ENCODE measurements around the gene UCP2. TPM values are rescaled to one million over a fixed set of nuclear protein-coding genes. Genes with fewer than 3 reads are reported as not detected.

Gene UCP2
- total RNA-seq, 4 donors from 2014 or later: 9.8 to 27.3 (median 12.9) TPM

DNA sequence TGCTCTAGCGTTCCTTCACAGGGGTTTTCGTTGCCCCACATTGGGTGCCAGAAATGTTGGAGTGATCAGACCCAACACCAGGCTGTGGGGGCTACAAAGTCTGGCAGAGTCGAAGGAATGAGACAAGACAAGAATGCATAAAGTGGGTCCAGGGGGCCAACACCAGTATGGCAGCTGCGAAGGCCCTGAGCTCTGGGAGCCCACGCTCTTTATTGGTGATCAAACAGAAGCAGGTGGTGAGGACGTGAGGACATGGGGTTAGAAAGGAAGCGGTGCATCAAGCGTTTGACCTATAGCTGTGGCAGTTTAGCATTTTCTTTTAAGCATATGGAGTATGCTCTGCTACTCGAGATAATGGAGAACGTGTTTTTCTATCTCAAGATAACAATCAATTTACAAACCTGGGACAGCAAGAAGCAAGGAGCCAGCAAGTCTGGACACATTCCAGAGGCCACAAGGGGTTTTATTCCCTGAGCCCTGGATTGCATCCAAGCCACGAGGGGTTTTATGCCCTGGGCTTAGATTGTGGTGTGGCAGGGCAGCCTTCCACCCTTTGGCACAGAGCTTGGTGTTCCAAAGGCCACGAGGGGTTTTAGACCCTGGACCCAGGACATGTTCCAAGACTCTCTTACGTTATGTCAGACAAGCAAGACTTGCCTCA lies 35.7 kb downstream of the UCP2 start:
- Histone ChIP-seq H3K27ac (no peak overlapping the region), H3K4me1 (no peaks in the 10 kb centered on the region), H3K27me3 (no peaks in the 10 kb centered on the region), H3K36me3 (no peaks in the 10 kb centered on the region), H3K4me3 (no peak overlapping the region), H3K9me3 (no peaks in the 10 kb centered on the region)
- 75% methylated on average over 12 of the region's 13 CpGs for WGBS
- TF ChIP-seq EP300 (IDR thresholded peaks at IDR 0.05): no peak
- DNase-seq (ENCODE audit: low spot score in 2 of 2): peak in 1 of 2 donors; percentile 43

DNA sequence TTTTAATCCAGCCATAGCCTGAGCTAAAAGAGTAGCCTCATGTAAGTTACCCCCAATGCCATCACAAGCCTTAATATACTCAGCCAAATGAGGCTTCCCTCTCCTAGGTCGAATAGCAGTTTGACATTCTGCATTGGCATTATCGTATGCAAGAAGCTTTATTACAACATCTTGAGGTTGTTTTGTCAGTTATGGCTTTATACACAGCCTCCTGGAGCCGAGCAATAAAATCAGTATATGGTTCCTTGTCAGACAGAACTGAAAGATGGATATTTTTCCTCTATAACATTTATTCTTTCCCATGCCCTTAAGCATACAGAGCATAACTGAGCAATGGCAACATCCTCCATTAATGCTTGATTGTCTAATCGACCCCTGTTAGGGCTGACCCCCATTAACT lies 37.2 kb downstream of the UCP2 start:
- Histone ChIP-seq H3K27ac (no peak overlapping the region), H3K9me3 (no peaks in the 10 kb centered on the region), H3K27me3 (no peaks in the 10 kb centered on the region), H3K4me3 (no peak overlapping the region), H3K4me1 (no peaks in the 10 kb centered on the region), H3K36me3 (no peaks in the 10 kb centered on the region)
- 73% methylated on average over 4 of the region's 4 CpGs for WGBS
- DNase-seq (ENCODE audit: low spot score in 2 of 2): no peak
- TF ChIP-seq POLR2AphosphoS5 (IDR thresholded peaks at IDR 0.05): no peak
- TF ChIP-seq EP300 (IDR thresholded peaks at IDR 0.05): no peak
- TF ChIP-seq POLR2A (IDR thresholded peaks at IDR 0.05): no peak
- no peak for TF ChIP-seq CTCF (IDR thresholded peaks at IDR 0.05)

DNA sequence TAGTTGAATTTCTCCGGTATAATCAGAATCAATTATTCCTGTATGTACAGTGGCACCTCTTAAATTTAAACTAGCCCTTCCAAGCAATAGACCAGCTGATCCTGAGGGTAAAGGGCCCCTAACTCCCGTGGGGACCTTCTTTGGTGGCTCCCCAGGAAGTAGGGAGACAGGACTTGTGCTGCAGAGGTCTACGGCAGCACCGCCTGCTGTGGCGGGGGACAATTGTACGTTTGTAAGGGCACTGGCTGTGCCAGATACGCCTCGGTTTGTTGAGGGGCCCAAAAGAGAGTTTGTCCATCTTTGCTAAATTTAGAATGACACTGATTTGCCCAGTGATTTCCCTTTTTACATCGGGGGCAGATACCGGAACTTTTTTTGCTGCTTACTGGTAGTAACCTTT lies 37.7 kb downstream of the UCP2 start:
- peak in 1 of 2 donors; percentile 34 for DNase-seq (ENCODE audit: low spot score in 2 of 2)
- TF ChIP-seq POLR2AphosphoS5 (IDR thresholded peaks at IDR 0.05) (no peak), POLR2A (IDR thresholded peaks at IDR 0.05) (no peak), EP300 (IDR thresholded peaks at IDR 0.05) (no peak), CTCF (IDR thresholded peaks at IDR 0.05) (no peak)
- Histone ChIP-seq H3K27me3 (no peaks in the 10 kb centered on the region), H3K4me3 (no peak overlapping the region), H3K4me1 (no peaks in the 10 kb centered on the region), H3K36me3 (no peaks in the 10 kb centered on the region), H3K9me3 (no peaks in the 10 kb centered on the region), H3K27ac (no peak overlapping the region)
- 79% methylated on average over 10 of the region's 10 CpGs for WGBS

- H3K27me3 ChIP-seq: no peaks in the 10 kb centered on the region
- WGBS: 51% methylated on average over 6 of the region's 6 CpGs
- no peak overlapping the region for H3K27ac ChIP-seq
- H3K36me3 ChIP-seq: no peaks in the 10 kb centered on the region
- no peak for DNase-seq (ENCODE audit: low spot score in 2 of 2)
- H3K4me3 ChIP-seq: no peak overlapping the region
- H3K4me1 ChIP-seq: no peaks in the 10 kb centered on the region
- no peak for TF ChIP-seq EP300 (IDR thresholded peaks at IDR 0.05)
- TF ChIP-seq CTCF (IDR thresholded peaks at IDR 0.05): no peak
- TF ChIP-seq POLR2AphosphoS5 (IDR thresholded peaks at IDR 0.05): no peak
- no peaks in the 10 kb centered on the region for H3K9me3 ChIP-seq
Observed at GRCh38 chr11:73944085-73944484, 38.6 kb downstream of the UCP2 start.

DNA sequence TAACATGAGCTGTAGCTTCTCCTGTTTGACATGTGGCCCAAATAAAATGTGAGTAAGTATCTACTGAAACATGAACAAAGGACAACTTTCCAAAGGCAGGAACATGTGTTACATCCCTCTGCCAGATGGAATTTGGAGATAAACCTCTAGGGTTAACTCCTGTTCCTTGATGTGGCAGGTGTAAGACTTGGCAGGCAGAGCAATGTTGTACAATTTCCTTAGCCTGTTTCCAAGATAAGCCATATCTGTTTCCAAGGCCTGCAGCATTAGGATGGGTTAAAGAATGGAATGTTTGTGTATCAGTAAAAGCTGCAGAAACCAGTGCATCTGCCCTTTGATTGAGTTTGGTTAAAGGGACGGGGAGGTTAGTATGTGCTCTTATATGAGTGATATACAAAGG lies 40.6 kb downstream of the UCP2 start:
- Histone ChIP-seq H3K4me1 (no peaks in the 10 kb centered on the region), H3K27ac (no peak overlapping the region), H3K9me3 (no peaks in the 10 kb centered on the region), H3K36me3 (no peaks in the 10 kb centered on the region), H3K27me3 (no peaks in the 10 kb centered on the region), H3K4me3 (no peak overlapping the region)
- no peak for TF ChIP-seq POLR2A (IDR thresholded peaks at IDR 0.05)
- TF ChIP-seq CTCF (IDR thresholded peaks at IDR 0.05): no peak
- no peak for TF ChIP-seq POLR2AphosphoS5 (IDR thresholded peaks at IDR 0.05)
- no peak for TF ChIP-seq EP300 (IDR thresholded peaks at IDR 0.05)
- no peak for DNase-seq (ENCODE audit: low spot score in 2 of 2)
- WGBS: 65% methylated on average over 1 of the region's 1 CpG
